Smooth muscle cell (in vitro differentiated cells): ENCODE results near the gene MICAL2. TPM values are rescaled to one million over a fixed set of nuclear protein-coding genes. Genes with fewer than 3 reads are reported as not detected.

Experiments
- DNase-seq: peaks from one replicate; lab custom pipeline; 2025; ENCODE audit not compliant: unreplicated experiment; lab: John Stamatoyannopoulos, UW
- H2AFZ ChIP-seq: fragments of 200-600 bp; sonication (generic); 2 replicates; pipeline ENCODE4 v1.6.0; 2016; ENCODE audit warnings: antibody characterized with exemption, low read depth, mild to moderate bottlenecking
- H3F3A ChIP-seq: fragments of 200-600 bp; sonication (generic); 2 replicates; pipeline ENCODE4 v1.6.0; 2017; ENCODE audit warnings: antibody characterized with exemption, low read depth
- H3K27ac ChIP-seq: fragments of 200-600 bp; sonication (generic); 2 replicates; pipeline ENCODE4 v1.5.1; 2016; ENCODE audit warnings: low read depth, mild to moderate bottlenecking
- H3K27me3 ChIP-seq: fragments of 200-600 bp; sonication (generic); 2 replicates; pipeline ENCODE4 v1.6.1; 2016; ENCODE audit warnings: low read depth, mild to moderate bottlenecking
- H3K36me3 ChIP-seq: fragments of 200-600 bp; sonication (generic); 2 replicates; pipeline ENCODE4 v1.5.1; 2016; ENCODE audit warnings: low read depth
- H3K4me1 ChIP-seq: fragments of 200-600 bp; sonication (generic); 2 replicates; pipeline ENCODE4 v1.5.1; 2016; ENCODE audit warnings: low read depth
- H3K4me2 ChIP-seq: fragments of 200-600 bp; sonication (generic); 2 replicates; pipeline ENCODE4 v1.6.0; 2016; ENCODE audit warnings: mild to moderate bottlenecking
- H3K4me3 ChIP-seq: fragments of 200-600 bp; sonication (generic); 2 replicates; pipeline ENCODE4 v1.5.1; 2016; ENCODE audit warnings: mild to moderate bottlenecking
- H3K79me2 ChIP-seq: fragments of 200-600 bp; sonication (generic); 2 replicates; pipeline ENCODE4 v1.6.0; 2016; ENCODE audit warnings: low read depth, mild to moderate bottlenecking
- H3K9ac ChIP-seq: fragments of 200-600 bp; sonication (generic); 2 replicates; pipeline ENCODE4 v1.6.0; 2016; ENCODE audit warnings: low read depth
- H3K9me3 ChIP-seq: fragments of 200-600 bp; sonication (generic); replicated peaks from 2 replicates; pipeline ENCODE4 v1.5.1; 2016; ENCODE audit warnings: low read depth
- H4K20me1 ChIP-seq: fragments of 200-600 bp; sonication (generic); 2 replicates; pipeline ENCODE4 v1.6.0; 2016; ENCODE audit warnings: low read depth
- CTCF ChIP-seq: fragments of 200-600 bp; sonication (generic); IDR thresholded peaks from 2 replicates; pipeline ENCODE4 v1.5.1; 2017; ENCODE audit warnings: borderline replicate concordance, mild to moderate bottlenecking, antibody characterized with exemption; ENCODE audit not compliant: insufficient read depth, poor library complexity, severe bottlenecking
- WGBS: methylation state at CpG from one replicate; pipeline ENCODE4 v1.1.7; 2016; ENCODE audit warnings: low lambda C conversion rate; 5-methylcytosine and 5-hydroxymethylcytosine counted together
- polyA plus RNA-seq: library from polyadenylated mRNA; unstranded; fragments of >200 nt; fragmentation: Nextera tagmentation; extraction: Ambion mirVana; gene quantifications from 2 replicates; pipeline ENCODE4 v1.2.1, GENCODE V29; 2016
- total RNA-seq: library from RNA; depleted of rRNA; stranded (reverse); fragments of >200 nt; gene quantifications from 2 replicates; pipeline ENCODE4 v1.2.3, GENCODE V29; 2014

Gene MICAL2
- total and polyA plus RNA-seq, 2 experiments from 2014 or later, result 161 to 287 TPM

DNA sequence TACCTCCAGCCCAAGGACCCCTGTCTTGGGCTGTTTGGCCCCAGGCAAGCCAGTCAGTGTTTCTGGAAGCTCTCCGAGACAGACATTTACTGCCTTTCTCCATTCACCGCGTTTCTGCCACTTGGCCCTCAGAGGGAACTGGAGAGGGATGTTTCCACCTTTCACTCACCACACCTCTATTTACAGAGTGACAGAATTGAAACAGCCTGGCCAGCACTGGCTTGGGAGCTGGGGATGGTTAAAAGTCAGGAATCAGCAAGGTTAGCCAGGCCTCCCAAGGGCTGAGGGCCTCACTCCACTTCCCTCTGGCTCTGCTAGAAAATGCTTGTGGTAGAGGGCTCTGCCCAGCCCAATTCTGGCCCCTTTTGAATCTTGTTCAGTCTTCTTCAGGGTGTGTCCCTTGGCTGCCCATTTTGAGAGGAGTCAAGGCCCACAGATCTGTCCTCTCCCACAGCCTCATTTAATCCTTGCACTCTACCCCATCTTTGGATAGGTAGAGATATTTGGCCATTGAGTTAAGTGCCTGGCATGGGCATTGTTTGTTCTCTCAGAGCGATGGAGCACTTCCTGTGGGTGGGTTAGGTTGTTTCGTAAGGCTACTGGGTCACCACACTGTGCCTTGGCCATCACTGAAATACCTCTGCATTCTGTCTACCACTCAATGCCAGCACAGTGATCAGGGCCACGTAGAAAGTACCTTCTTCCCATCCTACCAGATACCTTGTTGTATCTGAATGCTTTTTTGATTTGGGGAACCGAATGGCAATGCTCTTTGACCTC is 119.2 kb downstream of the MICAL2 start:
- peaks cover 3% of the 10 kb centered on the region for H3K36me3 ChIP-seq
- no peak for TF ChIP-seq CTCF

DNA sequence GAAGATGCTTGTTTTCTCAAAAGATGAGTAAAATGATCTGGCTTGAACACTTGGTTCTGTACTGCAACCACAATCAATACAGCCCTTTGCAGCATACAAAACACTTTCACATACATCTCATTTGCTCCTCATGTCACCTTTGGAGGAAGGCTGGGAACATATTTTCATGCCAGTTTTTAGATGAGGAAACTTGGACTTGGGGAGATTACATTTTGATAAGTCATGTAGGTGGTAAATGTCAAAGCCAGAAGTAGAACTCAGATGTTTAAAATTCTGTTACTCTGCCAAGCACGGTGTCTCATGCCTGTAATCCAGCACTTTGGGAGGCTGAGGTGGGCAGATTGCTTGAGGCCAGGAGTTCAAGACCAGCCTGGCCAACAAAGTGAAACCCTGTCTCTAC is 121.8 kb downstream of the MICAL2 start:
- no peak for DNase-seq
- Histone ChIP-seq H3K36me3 (peaks cover 3% of the 10 kb centered on the region), H3K4me2 (peak overlapping the region; percentile 62), H3K27ac (peak overlapping the region; percentile 99), H3K9me3 (no peaks in the 10 kb centered on the region), H2AFZ (no peak overlapping the region), H3K9ac (peak overlapping the region; percentile 92), H3K4me1 (peaks cover 7% of the 10 kb centered on the region), H3F3A (peaks cover 27% of the 10 kb centered on the region), H3K27me3 (no peaks in the 10 kb centered on the region), H3K4me3 (no peak overlapping the region), H3K79me2 (no peaks in the 10 kb centered on the region), H4K20me1 (no peaks in the 10 kb centered on the region)
- 68% methylated on average over 1 of the region's 1 CpG for WGBS
- no peak for TF ChIP-seq CTCF

More for the DNA sequence above, 119.2 kb downstream of the MICAL2 start:
- 92% methylated on average over 7 of the region's 7 CpGs for WGBS
- Histone ChIP-seq H3K4me3 (no peak overlapping the region), H3K27me3 (no peaks in the 10 kb centered on the region), H4K20me1 (no peaks in the 10 kb centered on the region), H3F3A (peaks cover 33% of the 10 kb centered on the region), H3K79me2 (no peaks in the 10 kb centered on the region), H3K4me2 (no peak overlapping the region), H3K4me1 (peaks cover 7% of the 10 kb centered on the region), H2AFZ (no peak overlapping the region), H3K27ac (peak overlapping the region; percentile 26), H3K9me3 (no peaks in the 10 kb centered on the region), H3K9ac (no peak overlapping the region)
- DNase-seq, result no peak

GRCh38 chr11:12232817-12233601 is 122.6 kb downstream of the MICAL2 start:
- Histone ChIP-seq H3K9me3 (no peaks in the 10 kb centered on the region), H3F3A (peaks cover 27% of the 10 kb centered on the region), H3K4me2 (peak overlapping the region; percentile 62), H3K79me2 (no peaks in the 10 kb centered on the region), H3K9ac (peak overlapping the region; percentile 92), H2AFZ (no peak overlapping the region), H3K4me1 (peaks cover 7% of the 10 kb centered on the region), H3K27me3 (no peaks in the 10 kb centered on the region), H4K20me1 (no peaks in the 10 kb centered on the region), H3K27ac (peak overlapping the region; percentile 99), H3K4me3 (no peak overlapping the region), H3K36me3 (peaks cover 3% of the 10 kb centered on the region)
- TF ChIP-seq CTCF, result no peak
- DNase-seq, result no peak
- WGBS, result 67% methylated on average over 4 of the region's 4 CpGs
